GM12878 (cell line): ENCODE measurements around the gene RGS19. TPM values are rescaled to one million over a fixed set of nuclear protein-coding genes. Genes with fewer than 3 reads are reported as not detected.

Source experiments
- ATF7 ChIP-seq: fragments of 450-650 bp; IDR thresholded peaks from 2 replicates; pipeline ENCODE4 v1.6.1; 2016; ENCODE audit warnings: low read depth, mild to moderate bottlenecking
- BMI1 ChIP-seq: fragments of 450-650 bp; IDR thresholded peaks from 2 replicates; pipeline ENCODE4 v1.6.1; 2016; ENCODE audit warnings: mild to moderate bottlenecking, moderate library complexity, borderline replicate concordance
- CBX5 ChIP-seq: sonication (generic); IDR thresholded peaks from 2 replicates; pipeline ENCODE4 v1.6.1; 2016; ENCODE audit warnings: low read depth, moderate library complexity, mild to moderate bottlenecking, inconsistent platforms
- CHD2 ChIP-seq: IDR thresholded peaks from 2 replicates; pipeline ENCODE4 v1.6.1; 2011; ENCODE audit warnings: low read depth, low read length, improper control_type of control experiment, borderline replicate concordance
- CREB1 ChIP-seq: IDR thresholded peaks from 2 replicates; pipeline ENCODE4 v1.6.1; 2012; ENCODE audit warnings: low read depth, mild to moderate bottlenecking, inconsistent platforms
- GATAD2B ChIP-seq: fragments of 450-650 bp; conservative IDR thresholded peaks from 2 replicates; pipeline ENCODE4 v1.6.1; 2017; ENCODE audit warnings: low read depth, mild to moderate bottlenecking, moderate library complexity
- HDAC6 ChIP-seq: fragments of 200-600 bp; sonication (generic); IDR thresholded peaks from one replicate; pipeline ENCODE4 v1.8.0; 2017; ENCODE audit warnings: antibody characterized with exemption; ENCODE audit not compliant: unreplicated experiment
- HDGF ChIP-seq: fragments of 450-650 bp; IDR thresholded peaks from 2 replicates; pipeline ENCODE4 v1.6.1; 2016; ENCODE audit warnings: antibody characterized with exemption
- MXI1 ChIP-seq: fragments of 150-350 bp; IDR thresholded peaks from 2 replicates; pipeline ENCODE4 v1.6.1; 2011; ENCODE audit warnings: low read depth, mild to moderate bottlenecking, inconsistent platforms, low read length, improper control_type of control experiment
- NBN ChIP-seq: fragments of 450-650 bp; IDR thresholded peaks from 2 replicates; pipeline ENCODE4 v1.6.1; 2016
- NFYA ChIP-seq: IDR thresholded peaks from 2 replicates; pipeline ENCODE4 v1.6.1; 2011; ENCODE audit warnings: low read depth, mild to moderate bottlenecking, low read length, improper control_type of control experiment, borderline replicate concordance
- NRF1 ChIP-seq: conservative IDR thresholded peaks from 2 replicates; pipeline ENCODE4 v1.6.1; 2011; ENCODE audit warnings: mild to moderate bottlenecking, low read depth, low read length, improper control_type of control experiment
- PAX5 ChIP-seq: IDR thresholded peaks from 2 replicates; pipeline ENCODE4 v1.6.1; 2011; ENCODE audit warnings: low read depth, low read length, borderline replicate concordance
- RFX5 ChIP-seq: IDR thresholded peaks from 2 replicates; pipeline ENCODE4 v1.6.1; 2011; ENCODE audit warnings: low read depth, low read length, improper control_type of control experiment
- RUNX3 ChIP-seq: IDR thresholded peaks from 2 replicates; pipeline ENCODE4 v1.6.1; 2012; ENCODE audit warnings: low read length, inconsistent platforms
- SIN3A ChIP-seq: IDR thresholded peaks from 2 replicates; pipeline ENCODE4 v1.6.1; 2012; ENCODE audit warnings: low read depth, low read length, improper control_type of control experiment
- SMC3 ChIP-seq: IDR thresholded peaks from 2 replicates; pipeline ENCODE4 v1.6.1; 2011; ENCODE audit warnings: low read length, improper control_type of control experiment, borderline replicate concordance
- SPI1 ChIP-seq: IDR thresholded peaks from 2 replicates; pipeline ENCODE4 v1.6.1; 2011; ENCODE audit warnings: low read depth, mild to moderate bottlenecking, low read length, moderate library complexity, borderline replicate concordance; ENCODE audit not compliant: insufficient read depth
- SREBF1 ChIP-seq: IDR thresholded peaks from 2 replicates; pipeline ENCODE4 v1.6.1; 2012; ENCODE audit warnings: mild to moderate bottlenecking, low read length
- SRF ChIP-seq, 2 experiments: IDR thresholded peaks; 2 replicates each; pipeline ENCODE4 v1.6.1; 2011; ENCODE audit warnings: low read depth in 2 of 2, low read length in 2 of 2, mild to moderate bottlenecking in 1 of 2, moderate library complexity in 1 of 2
- TBL1XR1 ChIP-seq: IDR thresholded peaks from 2 replicates; pipeline ENCODE4 v1.6.1; 2012; ENCODE audit warnings: low read depth, low read length, improper control_type of control experiment
- YY1 ChIP-seq: IDR thresholded peaks from 2 replicates; pipeline ENCODE4 v1.6.1; 2011; ENCODE audit warnings: low read depth, mild to moderate bottlenecking, low read length
- ZNF217 ChIP-seq: fragments of 450-650 bp; IDR thresholded peaks from 2 replicates; pipeline ENCODE4 v1.6.1; 2017; ENCODE audit warnings: antibody characterized with exemption, mild to moderate bottlenecking
- ZZZ3 ChIP-seq: IDR thresholded peaks from 2 replicates; pipeline ENCODE4 v1.6.1; 2011; ENCODE audit warnings: low read depth; ENCODE audit not compliant: control insufficient read depth, insufficient read length
- polyA plus RNA-seq, 11 experiments: library from polyadenylated mRNA; depleted of rRNA in 4 of 11; unstranded in 6 of 11; stranded (reverse) in 5 of 11; fragments of >200 nt; fragmentation: Nextera tagmentation in 4 of 11; fragmentation: Illumina TruSeq in 1 of 11; extraction: Ambion mirVana in 4 of 11; extraction: Trizol in 1 of 11; gene quantifications; 1 replicate in 1 of 11; 2 replicates in 10 of 11; pipeline versions ENCODE4 v1.2.1 to v1.2.3, GENCODE V29; 2011 to 2016; ENCODE audit warnings: inconsistent platforms in 2 of 11, missing spikeins in 2 of 11, low read depth in 1 of 11
- total RNA-seq, 4 experiments: library from RNA; depleted of rRNA in 3 of 4; stranded (reverse); fragments of >200 nt in 3 of 4; fragmentation: Illumina TruSeq in 1 of 4; extraction: Trizol in 1 of 4; gene quantifications; 2 replicates each; pipeline versions ENCODE4 v1.2.1 to v1.2.3, GENCODE V29; 2013 to 2021
- TF ChIP-seq, protein P1 (sequence below): fragments of 450-650 bp; IDR thresholded peaks from 2 replicates; pipeline ENCODE4 v1.6.1; 2017; ENCODE audit warnings: borderline replicate concordance
- TF ChIP-seq, protein P2 (sequence below): IDR thresholded peaks from 2 replicates; pipeline ENCODE4 v1.6.1; 2011; ENCODE audit warnings: low read depth, mild to moderate bottlenecking, low read length, moderate library complexity, borderline replicate concordance; ENCODE audit errors: extremely low read depth
- TF ChIP-seq, protein P3 (sequence below): fragments of 450-650 bp; IDR thresholded peaks from 2 replicates; pipeline ENCODE4 v1.6.1; 2017; ENCODE audit warnings: mild to moderate bottlenecking, moderate library complexity
- TF ChIP-seq, protein P4 (sequence below): fragments of 450-650 bp; IDR thresholded peaks from 2 replicates; pipeline ENCODE4 v1.6.1; 2016; ENCODE audit warnings: mild to moderate bottlenecking

The RGS19 gene
- total and polyA plus RNA-seq, 10 of the 15 experiments (the other 5 are each of a cell fraction or from before 2014, with no cell fraction given): 0.82 to 62.4 (median 39.8) TPM

DNA sequence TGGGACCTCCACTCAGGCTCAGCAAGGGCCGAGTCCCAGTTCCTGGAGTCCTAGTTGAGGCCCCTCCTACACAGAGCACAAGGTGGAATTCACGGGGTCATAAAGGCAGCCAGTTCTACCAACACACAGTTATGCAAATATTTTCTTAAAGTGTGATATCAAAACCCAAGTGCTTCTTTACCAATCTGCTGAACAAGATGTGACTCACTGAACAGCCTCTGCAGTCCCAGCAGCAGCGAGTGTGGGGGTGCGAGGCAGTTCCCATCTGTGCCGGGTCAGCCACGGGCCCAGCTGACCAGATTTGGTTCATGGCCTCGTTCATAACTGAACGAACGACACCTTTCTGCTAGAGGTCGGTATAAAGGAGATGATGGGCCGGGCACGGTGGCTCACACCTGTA, 20.8 kb downstream of the RGS19 start (continued):
- TF ChIP-seq, protein P1, sequence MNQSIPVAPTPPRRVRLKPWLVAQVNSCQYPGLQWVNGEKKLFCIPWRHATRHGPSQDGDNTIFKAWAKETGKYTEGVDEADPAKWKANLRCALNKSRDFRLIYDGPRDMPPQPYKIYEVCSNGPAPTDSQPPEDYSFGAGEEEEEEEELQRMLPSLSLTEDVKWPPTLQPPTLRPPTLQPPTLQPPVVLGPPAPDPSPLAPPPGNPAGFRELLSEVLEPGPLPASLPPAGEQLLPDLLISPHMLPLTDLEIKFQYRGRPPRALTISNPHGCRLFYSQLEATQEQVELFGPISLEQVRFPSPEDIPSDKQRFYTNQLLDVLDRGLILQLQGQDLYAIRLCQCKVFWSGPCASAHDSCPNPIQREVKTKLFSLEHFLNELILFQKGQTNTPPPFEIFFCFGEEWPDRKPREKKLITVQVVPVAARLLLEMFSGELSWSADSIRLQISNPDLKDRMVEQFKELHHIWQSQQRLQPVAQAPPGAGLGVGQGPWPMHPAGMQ: no peak
- TF ChIP-seq CREB1 (no peak), NBN (no peak), BMI1 (no peak), ZZZ3 (no peak), CHD2 (peak; percentile 24; the same call in 1 of the 2 replicates), SPI1 (peak; percentile 2; the same call in 1 of the 2 replicates), NRF1 (no peak), HDGF (no peak), SMC3 (no peak), PAX5 (no peak), SRF (IDR thresholded peaks at IDR 0.05; ENCODE audit: low read depth in 2 of 2, low read length in 2 of 2) (no peak), YY1 (no peak), SIN3A (no peak), GATAD2B (no peak), TBL1XR1 (no peak), ZNF217 (no peak), HDAC6 (no peak), MXI1 (no peak), SREBF1 (no peak), ATF7 (peak; percentile 15; the same call in 1 of the 2 replicates), RFX5 (no peak), CBX5 (no peak), RUNX3 (no peak), NFYA (no peak)
- TF ChIP-seq, protein P2, sequence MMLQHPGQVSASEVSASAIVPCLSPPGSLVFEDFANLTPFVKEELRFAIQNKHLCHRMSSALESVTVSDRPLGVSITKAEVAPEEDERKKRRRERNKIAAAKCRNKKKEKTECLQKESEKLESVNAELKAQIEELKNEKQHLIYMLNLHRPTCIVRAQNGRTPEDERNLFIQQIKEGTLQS: no peak
- TF ChIP-seq, protein P3, sequence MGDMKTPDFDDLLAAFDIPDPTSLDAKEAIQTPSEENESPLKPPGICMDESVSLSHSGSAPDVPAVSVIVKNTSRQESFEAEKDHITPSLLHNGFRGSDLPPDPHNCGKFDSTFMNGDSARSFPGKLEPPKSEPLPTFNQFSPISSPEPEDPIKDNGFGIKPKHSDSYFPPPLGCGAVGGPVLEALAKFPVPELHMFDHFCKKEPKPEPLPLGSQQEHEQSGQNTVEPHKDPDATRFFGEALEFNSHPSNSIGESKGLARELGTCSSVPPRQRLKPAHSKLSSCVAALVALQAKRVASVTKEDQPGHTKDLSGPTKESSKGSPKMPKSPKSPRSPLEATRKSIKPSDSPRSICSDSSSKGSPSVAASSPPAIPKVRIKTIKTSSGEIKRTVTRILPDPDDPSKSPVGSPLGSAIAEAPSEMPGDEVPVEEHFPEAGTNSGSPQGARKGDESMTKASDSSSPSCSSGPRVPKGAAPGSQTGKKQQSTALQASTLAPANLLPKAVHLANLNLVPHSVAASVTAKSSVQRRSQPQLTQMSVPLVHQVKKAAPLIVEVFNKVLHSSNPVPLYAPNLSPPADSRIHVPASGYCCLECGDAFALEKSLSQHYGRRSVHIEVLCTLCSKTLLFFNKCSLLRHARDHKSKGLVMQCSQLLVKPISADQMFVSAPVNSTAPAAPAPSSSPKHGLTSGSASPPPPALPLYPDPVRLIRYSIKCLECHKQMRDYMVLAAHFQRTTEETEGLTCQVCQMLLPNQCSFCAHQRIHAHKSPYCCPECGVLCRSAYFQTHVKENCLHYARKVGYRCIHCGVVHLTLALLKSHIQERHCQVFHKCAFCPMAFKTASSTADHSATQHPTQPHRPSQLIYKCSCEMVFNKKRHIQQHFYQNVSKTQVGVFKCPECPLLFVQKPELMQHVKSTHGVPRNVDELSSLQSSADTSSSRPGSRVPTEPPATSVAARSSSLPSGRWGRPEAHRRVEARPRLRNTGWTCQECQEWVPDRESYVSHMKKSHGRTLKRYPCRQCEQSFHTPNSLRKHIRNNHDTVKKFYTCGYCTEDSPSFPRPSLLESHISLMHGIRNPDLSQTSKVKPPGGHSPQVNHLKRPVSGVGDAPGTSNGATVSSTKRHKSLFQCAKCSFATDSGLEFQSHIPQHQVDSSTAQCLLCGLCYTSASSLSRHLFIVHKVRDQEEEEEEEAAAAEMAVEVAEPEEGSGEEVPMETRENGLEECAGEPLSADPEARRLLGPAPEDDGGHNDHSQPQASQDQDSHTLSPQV: no peak
- TF ChIP-seq, protein P4, sequence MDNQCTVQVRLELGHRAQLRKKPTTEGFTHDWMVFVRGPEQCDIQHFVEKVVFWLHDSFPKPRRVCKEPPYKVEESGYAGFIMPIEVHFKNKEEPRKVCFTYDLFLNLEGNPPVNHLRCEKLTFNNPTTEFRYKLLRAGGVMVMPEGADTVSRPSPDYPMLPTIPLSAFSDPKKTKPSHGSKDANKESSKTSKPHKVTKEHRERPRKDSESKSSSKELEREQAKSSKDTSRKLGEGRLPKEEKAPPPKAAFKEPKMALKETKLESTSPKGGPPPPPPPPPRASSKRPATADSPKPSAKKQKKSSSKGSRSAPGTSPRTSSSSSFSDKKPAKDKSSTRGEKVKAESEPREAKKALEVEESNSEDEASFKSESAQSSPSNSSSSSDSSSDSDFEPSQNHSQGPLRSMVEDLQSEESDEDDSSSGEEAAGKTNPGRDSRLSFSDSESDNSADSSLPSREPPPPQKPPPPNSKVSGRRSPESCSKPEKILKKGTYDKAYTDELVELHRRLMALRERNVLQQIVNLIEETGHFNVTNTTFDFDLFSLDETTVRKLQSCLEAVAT: peak; percentile 20; the same call in 1 of the 2 replicates
